Activated CD4-positive, alpha-beta memory T cell treated with anti-CD3 and anti-CD28 coated beads, Interleukin-2, amount 10 ng/mL, durations not matched to agents 7 days and 5 days (primary cell): ENCODE measurements around the gene ST6GALNAC3. TPM values are rescaled to one million over a fixed set of nuclear protein-coding genes. Genes with fewer than 3 reads are reported as not detected.

ENCODE experiments used
- CTCF ChIA-PET: fragments of 350-600 bp; sonication (Branson Sonifier 250); formaldehyde crosslinking; loops from one replicate; lab custom pipeline; 2021; ENCODE audit warnings: antibody characterized with exemption, inconsistent platforms; lab: Charles Lee
- POLR2A ChIA-PET: fragments of 350-600 bp; sonication (Branson Sonifier 250); formaldehyde crosslinking; loops from one replicate; lab custom pipeline; 2021; ENCODE audit warnings: antibody characterized with exemption; lab: Charles Lee
- DNase-seq: peaks from one replicate; pipeline ENCODE4 v3.0.0-alpha.2; 2020
- H3K27ac Mint-ChIP-seq: one replicate; pipeline ENCODE4 v1.8.0; 2021; ENCODE audit warnings: mild to moderate bottlenecking, mixed read lengths
- H3K27me3 Mint-ChIP-seq: one replicate; pipeline ENCODE4 v1.8.0; 2021; ENCODE audit warnings: mixed read lengths
- H3K36me3 Mint-ChIP-seq: one replicate; pipeline ENCODE4 v1.8.0; 2021; ENCODE audit warnings: low read depth, mixed read lengths
- H3K4me1 Mint-ChIP-seq: one replicate; pipeline ENCODE4 v1.8.0; 2021; ENCODE audit warnings: mixed read lengths
- H3K4me3 Mint-ChIP-seq: one replicate; pipeline ENCODE4 v1.8.0; 2021; ENCODE audit warnings: mild to moderate bottlenecking, mixed read lengths
- H3K9me3 Mint-ChIP-seq: one replicate; pipeline ENCODE4 v1.8.0; 2021; ENCODE audit warnings: mixed read lengths
- total RNA-seq, 2 experiments: library from RNA; stranded (reverse); gene quantifications; one replicate each; pipeline ENCODE4 v1.2.3, GENCODE V29; 2021

ST6GALNAC3 gene
- total RNA-seq, 2 experiments from 2014 or later: not detected

DNA sequence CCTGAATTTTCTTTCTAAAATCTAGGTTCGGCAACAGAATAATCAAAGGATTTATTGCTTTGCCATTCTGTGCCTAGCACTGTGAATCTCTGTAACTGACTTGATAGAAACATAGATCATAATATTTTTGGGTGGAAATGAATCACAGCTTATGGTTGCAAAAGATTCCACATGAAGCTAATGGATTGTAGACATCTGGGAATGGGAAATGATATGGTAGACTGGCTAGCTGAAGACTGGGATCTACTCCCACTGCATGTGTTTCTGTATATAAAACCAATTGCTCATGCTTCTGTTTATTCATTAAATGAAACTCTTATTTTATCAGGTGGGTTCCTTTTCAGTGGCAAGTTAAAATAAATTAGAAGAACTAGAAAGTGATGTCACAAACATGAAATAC lies 395.6 kb downstream of the ST6GALNAC3 start:
- DNase-seq: no peak
- CTCF ChIA-PET: no interaction called here
- Mint-ChIP-seq H3K27me3 (peaks cover 3% of the 10 kb centered on the region), H3K4me3 (no peak overlapping the region), H3K27ac (no peak overlapping the region), H3K36me3 (no peaks in the 10 kb centered on the region), H3K9me3 (no peaks in the 10 kb centered on the region), H3K4me1 (no peaks in the 10 kb centered on the region)
- POLR2A ChIA-PET: no interaction called here

DNA sequence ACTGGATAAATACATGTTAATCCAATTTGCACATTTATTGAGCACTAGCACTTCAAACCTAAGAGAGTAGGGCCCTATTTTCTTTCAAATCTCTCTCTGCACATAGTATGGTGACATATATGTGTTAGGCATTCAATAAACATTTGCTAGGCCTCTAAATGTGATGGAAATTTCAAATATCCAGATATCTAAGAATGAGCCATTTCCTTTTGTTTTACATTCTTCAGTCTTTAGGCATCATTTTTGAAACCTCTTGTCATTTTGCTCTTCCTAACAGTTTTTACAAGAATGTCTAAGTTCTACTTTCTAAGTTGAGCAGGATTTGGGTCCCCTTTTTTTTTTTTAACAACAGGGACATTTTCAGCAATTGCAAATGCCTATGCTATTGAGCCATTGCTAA lies 397.0 kb downstream of the ST6GALNAC3 start:
- Mint-ChIP-seq H3K27me3 (peaks cover 3% of the 10 kb centered on the region), H3K27ac (no peak overlapping the region), H3K4me1 (no peaks in the 10 kb centered on the region), H3K4me3 (no peak overlapping the region), H3K9me3 (no peaks in the 10 kb centered on the region), H3K36me3 (no peaks in the 10 kb centered on the region)
- ChIA-PET CTCF (no interaction called here), POLR2A (no interaction called here)
- DNase-seq: no peak

DNA sequence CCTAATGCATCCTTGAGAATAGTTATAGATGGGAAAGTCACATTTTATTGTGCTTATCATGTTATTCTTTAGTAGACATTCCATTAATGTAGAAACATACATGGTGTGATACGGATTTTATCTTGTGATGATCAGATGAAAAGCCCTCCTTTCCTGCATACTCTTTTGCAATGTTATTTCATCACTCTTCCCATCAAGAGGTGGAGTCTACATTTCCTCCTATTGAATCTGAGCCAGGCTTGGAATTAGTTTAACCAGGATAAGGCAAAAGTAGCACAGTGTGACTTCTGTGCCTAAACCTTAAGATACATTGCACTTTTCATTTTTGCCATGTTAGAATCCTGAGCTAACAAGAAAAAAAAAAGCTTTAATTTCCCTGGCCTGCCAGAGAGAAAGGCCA lies 399.0 kb downstream of the ST6GALNAC3 start:
- DNase-seq: no peak
- Mint-ChIP-seq H3K27me3 (no peaks in the 10 kb centered on the region), H3K36me3 (no peaks in the 10 kb centered on the region), H3K9me3 (no peaks in the 10 kb centered on the region), H3K27ac (no peak overlapping the region), H3K4me1 (no peaks in the 10 kb centered on the region), H3K4me3 (no peak overlapping the region)
- ChIA-PET CTCF (no interaction called here), POLR2A (no interaction called here)

- ChIA-PET CTCF (no interaction called here), POLR2A (no interaction called here)
- H3K36me3 Mint-ChIP-seq: no peaks in the 10 kb centered on the region
- H3K27me3 Mint-ChIP-seq: no peaks in the 10 kb centered on the region
- no peak for DNase-seq
- no peak overlapping the region for H3K4me3 Mint-ChIP-seq
- no peaks in the 10 kb centered on the region for H3K9me3 Mint-ChIP-seq
- no peaks in the 10 kb centered on the region for H3K4me1 Mint-ChIP-seq
- H3K27ac Mint-ChIP-seq: no peak overlapping the region
Observed at GRCh38 chr1:76474922-76475321, 400.4 kb downstream of the ST6GALNAC3 start.

GRCh38 chr1:76477156-76477555 lies 402.6 kb downstream of the ST6GALNAC3 start:
- DNase-seq: no peak
- ChIA-PET CTCF (no interaction called here), POLR2A (no interaction called here)
- Mint-ChIP-seq H3K9me3 (no peaks in the 10 kb centered on the region), H3K27ac (no peak overlapping the region), H3K4me1 (no peaks in the 10 kb centered on the region), H3K36me3 (no peaks in the 10 kb centered on the region), H3K27me3 (no peaks in the 10 kb centered on the region), H3K4me3 (no peak overlapping the region)

GRCh38 chr1:76480827-76481226 lies 406.3 kb downstream of the ST6GALNAC3 start:
- POLR2A ChIA-PET: no interaction called here
- CTCF ChIA-PET: no interaction called here
- H3K4me1 Mint-ChIP-seq: no peaks in the 10 kb centered on the region
- H3K36me3 Mint-ChIP-seq: no peaks in the 10 kb centered on the region
- no peaks in the 10 kb centered on the region for H3K27me3 Mint-ChIP-seq
- no peak overlapping the region for H3K27ac Mint-ChIP-seq
- DNase-seq: no peak
- H3K4me3 Mint-ChIP-seq: no peak overlapping the region
- H3K9me3 Mint-ChIP-seq: no peaks in the 10 kb centered on the region

DNA sequence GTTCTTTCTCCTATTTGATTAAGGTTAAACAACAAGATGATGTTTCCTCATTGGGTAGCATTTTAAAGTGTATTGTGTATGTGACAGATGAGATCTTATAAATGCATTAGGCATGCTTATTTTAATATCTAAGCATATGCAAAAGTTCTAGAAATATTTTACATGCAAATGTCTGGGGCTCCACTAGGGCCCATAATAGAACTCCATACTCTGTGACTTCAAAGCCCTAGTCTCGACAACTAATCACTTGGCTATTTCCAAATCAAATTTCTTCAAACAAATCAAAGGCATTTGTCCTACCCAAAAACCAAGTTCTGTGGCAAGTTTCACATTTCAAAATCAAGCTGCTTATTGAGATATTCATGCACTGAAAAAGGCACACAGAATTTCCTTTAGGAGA lies 407.1 kb downstream of the ST6GALNAC3 start:
- no peaks in the 10 kb centered on the region for H3K36me3 Mint-ChIP-seq
- H3K9me3 Mint-ChIP-seq: no peaks in the 10 kb centered on the region
- no peak for DNase-seq
- no peak overlapping the region for H3K27ac Mint-ChIP-seq
- no peak overlapping the region for H3K4me3 Mint-ChIP-seq
- ChIA-PET POLR2A (no interaction called here), CTCF (no interaction called here)
- H3K4me1 Mint-ChIP-seq: no peaks in the 10 kb centered on the region
- peaks cover 1% of the 10 kb centered on the region for H3K27me3 Mint-ChIP-seq

DNA sequence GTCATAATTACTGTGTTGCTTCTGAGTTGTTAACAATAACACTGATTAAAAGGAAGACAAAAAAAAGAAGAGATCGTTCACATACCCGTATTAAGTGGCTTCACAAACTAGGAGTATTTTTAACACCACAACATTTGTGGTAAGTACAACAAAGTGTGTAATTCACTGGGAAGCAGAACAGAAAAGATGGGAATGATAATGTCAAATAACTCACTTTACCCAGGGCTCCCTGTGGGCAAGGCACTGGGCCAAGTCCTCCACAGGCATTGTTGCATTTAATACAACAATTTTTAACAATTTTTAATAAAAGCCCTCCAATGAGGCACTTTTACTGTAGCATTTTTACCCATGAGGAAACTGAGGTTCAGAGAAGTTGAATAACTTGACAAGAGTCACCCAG lies 407.7 kb downstream of the ST6GALNAC3 start:
- no peaks in the 10 kb centered on the region for H3K36me3 Mint-ChIP-seq
- no peak for DNase-seq
- CTCF ChIA-PET: no interaction called here
- no peaks in the 10 kb centered on the region for H3K4me1 Mint-ChIP-seq
- peaks cover under 1% of the 10 kb centered on the region for H3K9me3 Mint-ChIP-seq
- H3K4me3 Mint-ChIP-seq: no peak overlapping the region
- POLR2A ChIA-PET: no interaction called here
- no peak overlapping the region for H3K27ac Mint-ChIP-seq
- peaks cover 3% of the 10 kb centered on the region for H3K27me3 Mint-ChIP-seq

DNA sequence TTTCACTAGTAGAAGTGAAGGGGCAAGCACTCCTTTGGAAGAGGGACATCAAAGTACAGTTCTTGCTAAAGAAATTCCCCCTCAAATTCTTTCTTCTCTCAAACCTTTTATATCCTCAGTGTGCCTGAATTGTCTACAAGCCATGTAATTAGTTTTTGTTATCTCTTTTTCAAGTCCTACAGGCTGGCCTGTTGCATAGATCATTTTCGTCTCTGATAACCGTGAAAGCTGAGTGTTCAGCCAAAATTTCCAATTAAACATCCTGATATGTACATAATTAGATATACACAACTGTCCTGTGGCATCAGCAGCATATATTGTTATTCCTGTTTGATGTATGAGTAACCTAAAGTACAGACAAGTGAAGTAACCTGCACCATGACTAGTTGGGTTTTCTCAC lies 417.2 kb downstream of the ST6GALNAC3 start:
- H3K9me3 Mint-ChIP-seq: peaks cover 4% of the 10 kb centered on the region
- peaks cover 4% of the 10 kb centered on the region for H3K27me3 Mint-ChIP-seq
- no peak overlapping the region for H3K4me3 Mint-ChIP-seq
- H3K27ac Mint-ChIP-seq: no peak overlapping the region
- H3K4me1 Mint-ChIP-seq: peaks cover 15% of the 10 kb centered on the region
- POLR2A ChIA-PET: no interaction called here
- DNase-seq: no peak
- H3K36me3 Mint-ChIP-seq: no peaks in the 10 kb centered on the region
- CTCF ChIA-PET: no interaction called here

GRCh38 chr1:76492752-76493430 lies 418.3 kb downstream of the ST6GALNAC3 start:
- DNase-seq: no peak
- Mint-ChIP-seq H3K4me3 (no peak overlapping the region), H3K27ac (no peak overlapping the region)

DNA sequence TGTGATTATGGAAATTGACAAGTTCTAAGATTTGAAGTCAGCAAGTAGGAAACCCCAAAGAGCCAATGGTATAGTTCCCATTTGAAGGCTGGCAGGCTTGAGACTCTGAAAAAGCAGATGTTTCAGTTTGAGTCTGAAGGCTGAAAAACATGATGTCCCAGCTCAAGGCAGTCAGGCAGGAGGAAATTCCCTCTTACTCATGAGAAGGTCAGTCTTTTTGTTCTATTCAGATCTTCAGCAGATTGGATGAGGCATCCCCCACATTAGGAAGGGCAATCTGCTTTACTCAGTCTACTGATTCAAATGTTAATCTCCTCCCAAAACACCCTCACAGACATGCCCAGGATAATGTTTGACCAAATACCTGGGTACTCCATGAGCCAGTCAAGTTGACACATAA lies 420.3 kb downstream of the ST6GALNAC3 start:
- DNase-seq: no peak
- POLR2A ChIA-PET: no interaction called here
- Mint-ChIP-seq H3K36me3 (no peaks in the 10 kb centered on the region), H3K4me3 (no peak overlapping the region), H3K27me3 (no peaks in the 10 kb centered on the region), H3K27ac (no peak overlapping the region), H3K4me1 (peaks cover 15% of the 10 kb centered on the region), H3K9me3 (peaks cover 2% of the 10 kb centered on the region)
- CTCF ChIA-PET: no interaction called here

More at GRCh38 chr1:76492752-76493430, 418.3 kb downstream of the ST6GALNAC3 start:
- no peaks in the 10 kb centered on the region for H3K27me3 Mint-ChIP-seq
- CTCF ChIA-PET: no interaction called here
- POLR2A ChIA-PET: no interaction called here
- peaks cover 2% of the 10 kb centered on the region for H3K9me3 Mint-ChIP-seq
- peaks cover 15% of the 10 kb centered on the region for H3K4me1 Mint-ChIP-seq
- H3K36me3 Mint-ChIP-seq: no peaks in the 10 kb centered on the region

- peaks cover 15% of the 10 kb centered on the region for H3K4me1 Mint-ChIP-seq
- no peak overlapping the region for H3K4me3 Mint-ChIP-seq
- no peak overlapping the region for H3K27ac Mint-ChIP-seq
- no peaks in the 10 kb centered on the region for H3K9me3 Mint-ChIP-seq
- no peaks in the 10 kb centered on the region for H3K27me3 Mint-ChIP-seq
- H3K36me3 Mint-ChIP-seq: no peaks in the 10 kb centered on the region
- ChIA-PET CTCF (no interaction called here), POLR2A (no interaction called here)
- DNase-seq: no peak
Observed at GRCh38 chr1:76496871-76497270, 422.3 kb downstream of the ST6GALNAC3 start.

GRCh38 chr1:76500116-76500515 lies 425.6 kb downstream of the ST6GALNAC3 start:
- H3K9me3 Mint-ChIP-seq: no peaks in the 10 kb centered on the region
- no peak for DNase-seq
- no peak overlapping the region for H3K27ac Mint-ChIP-seq
- no peak overlapping the region for H3K4me3 Mint-ChIP-seq
- CTCF ChIA-PET: no interaction called here
- no peaks in the 10 kb centered on the region for H3K36me3 Mint-ChIP-seq
- H3K4me1 Mint-ChIP-seq: no peaks in the 10 kb centered on the region
- POLR2A ChIA-PET: no interaction called here
- H3K27me3 Mint-ChIP-seq: no peaks in the 10 kb centered on the region

GRCh38 chr1:76501136-76501535 lies 426.6 kb downstream of the ST6GALNAC3 start:
- Mint-ChIP-seq H3K27ac (no peak overlapping the region), H3K4me3 (no peak overlapping the region), H3K4me1 (no peaks in the 10 kb centered on the region), H3K36me3 (no peaks in the 10 kb centered on the region), H3K27me3 (no peaks in the 10 kb centered on the region), H3K9me3 (no peaks in the 10 kb centered on the region)
- CTCF ChIA-PET: no interaction called here
- POLR2A ChIA-PET: no interaction called here
- DNase-seq: no peak
